Left hindlimb (tissue), 1 donor: Measurements from ENCODE around the gene NAPA.
"Not testable (repeated sequence)": the region's sequence is repeated elsewhere in the genome, so short reads cannot be mapped to it uniquely, and the experiment has no call there.

ENCODE experiments used
- DNase-seq: peaks from one replicate; pipeline ENCODE4 v3.0.0-alpha.2; 2018

Gene NAPA

GRCh38 chr19:47499863-47500830, 14.7 kb downstream of the NAPA start:
- DNase-seq = no peak

DNA sequence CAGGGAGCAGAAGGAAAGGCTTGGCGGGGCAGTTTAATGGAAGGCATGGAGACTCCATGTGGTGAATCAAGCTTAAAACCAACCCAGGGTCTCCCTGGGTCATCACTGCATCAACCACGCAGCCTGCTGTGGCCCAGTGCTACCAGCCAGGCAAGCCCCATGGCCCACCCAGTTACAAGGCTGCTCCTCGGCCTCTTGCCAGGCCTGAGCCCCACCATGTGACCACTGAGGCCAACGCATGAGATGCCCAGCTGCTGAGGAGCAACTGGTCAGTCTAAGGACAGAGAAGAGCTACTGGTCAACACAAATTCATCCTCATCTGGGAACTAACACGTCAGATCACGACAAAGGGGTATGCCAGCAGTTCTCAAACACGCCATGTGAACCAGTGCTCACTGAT, 15.5 kb downstream of the NAPA start:
- no peak for DNase-seq

DNA sequence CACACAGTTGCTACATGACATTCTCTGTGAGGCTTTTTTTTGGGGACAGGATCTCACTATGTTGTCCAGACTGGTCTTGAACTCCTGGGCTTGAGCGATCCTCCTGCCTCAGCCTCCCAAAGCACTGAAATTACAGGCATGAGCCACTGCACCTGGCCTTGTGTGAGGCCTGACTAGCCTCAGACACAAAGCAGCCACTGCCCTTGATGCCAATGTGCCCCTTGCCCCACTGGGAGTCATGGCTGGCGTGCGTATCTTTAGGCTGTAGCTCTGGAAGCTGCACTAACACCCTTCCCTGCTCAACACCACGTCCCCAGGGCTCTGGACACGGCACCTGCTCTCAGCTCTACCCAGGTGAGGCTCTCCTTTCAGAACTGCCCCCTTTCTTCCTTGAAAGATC, 16.3 kb downstream of the NAPA start:
- no peak for DNase-seq

DNA sequence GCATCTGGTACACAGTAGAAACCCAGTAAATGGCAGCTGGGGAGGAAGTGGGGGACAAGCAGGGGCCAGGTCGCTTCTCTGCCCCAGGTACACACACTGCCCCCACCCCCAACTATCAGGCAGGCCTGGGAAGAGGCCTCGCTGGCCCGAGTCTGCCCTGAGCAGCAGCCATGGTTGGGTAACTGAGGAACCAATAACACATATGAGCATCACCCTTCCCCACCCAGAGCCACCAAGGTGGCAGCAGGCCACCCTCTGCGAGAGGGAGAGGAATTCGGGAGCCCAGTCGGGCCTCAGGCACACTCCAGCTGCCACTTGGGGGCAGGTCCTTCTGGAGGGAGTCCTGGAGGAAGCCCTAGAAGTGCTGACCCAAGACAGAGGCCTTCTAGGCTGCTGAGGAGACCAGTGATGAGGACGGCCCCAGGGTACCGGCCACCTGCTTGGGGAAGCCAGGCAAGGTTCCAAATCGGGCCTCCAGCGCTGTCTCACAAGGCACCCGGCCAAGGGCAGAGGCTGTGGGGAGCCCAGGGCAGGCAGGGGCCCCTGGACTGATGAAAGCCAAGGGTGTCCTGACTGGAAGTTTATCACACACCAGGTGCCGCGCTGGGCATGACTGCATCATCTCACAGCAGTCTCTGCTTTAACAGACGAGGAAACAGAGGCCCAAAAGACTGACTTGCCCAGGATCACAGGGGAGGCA, 16.9 kb downstream of the NAPA start:
- no peak for DNase-seq

GRCh38 chr19:47497050-47497766, 17.7 kb downstream of the NAPA start:
- DNase-seq = no peak

DNA sequence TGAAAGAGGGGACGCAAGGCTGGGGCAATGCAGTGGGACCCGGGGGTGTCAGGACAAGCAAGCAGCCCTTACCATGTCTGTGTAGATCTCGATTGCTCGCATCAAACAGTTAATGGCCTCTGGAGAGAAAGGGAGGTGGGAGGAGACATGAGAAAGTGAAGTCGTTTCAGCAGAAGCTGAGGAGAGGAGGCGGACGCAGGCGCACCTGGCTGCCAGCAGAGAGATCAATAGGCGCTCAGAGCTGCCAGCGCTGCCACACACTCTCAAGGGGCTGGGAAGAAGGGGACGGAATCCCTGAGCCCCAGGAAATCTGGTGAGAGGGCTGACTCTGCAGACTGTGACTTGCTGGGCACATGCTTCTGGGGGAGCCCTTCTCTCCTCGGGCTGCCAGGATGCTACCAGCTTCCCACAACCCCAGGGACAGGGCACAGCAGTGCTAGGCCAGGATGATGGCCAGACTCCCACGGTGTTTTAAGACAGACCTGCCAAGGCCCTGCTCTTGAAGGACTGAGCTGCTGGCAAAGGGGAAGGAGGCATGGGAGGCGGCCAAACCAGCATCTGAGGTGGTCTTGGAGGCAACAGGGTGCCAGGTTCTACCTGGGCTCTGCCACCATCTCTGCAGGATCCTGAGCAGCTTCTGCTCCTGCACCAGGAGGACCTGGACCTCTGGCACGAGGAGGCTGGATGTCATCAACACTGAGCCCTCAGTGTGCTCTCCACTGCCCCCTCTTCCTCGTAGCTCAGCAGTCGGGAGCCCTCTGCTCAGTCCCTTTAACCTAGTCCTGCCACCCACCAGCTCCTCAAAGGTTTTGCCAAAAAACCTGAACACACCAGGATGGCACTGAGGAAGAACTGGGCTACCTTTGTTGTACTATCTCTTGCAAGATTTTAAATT, 19.1 kb downstream of the NAPA start:
- DNase-seq = no peak

GRCh38 chr19:47494729-47495128, 20.1 kb downstream of the NAPA start:
- DNase-seq = peak; percentile 68

- DNase-seq = no peak
These were observed 20.7 kb downstream of the NAPA start for GRCh38 chr19:47494211-47494547.

DNA sequence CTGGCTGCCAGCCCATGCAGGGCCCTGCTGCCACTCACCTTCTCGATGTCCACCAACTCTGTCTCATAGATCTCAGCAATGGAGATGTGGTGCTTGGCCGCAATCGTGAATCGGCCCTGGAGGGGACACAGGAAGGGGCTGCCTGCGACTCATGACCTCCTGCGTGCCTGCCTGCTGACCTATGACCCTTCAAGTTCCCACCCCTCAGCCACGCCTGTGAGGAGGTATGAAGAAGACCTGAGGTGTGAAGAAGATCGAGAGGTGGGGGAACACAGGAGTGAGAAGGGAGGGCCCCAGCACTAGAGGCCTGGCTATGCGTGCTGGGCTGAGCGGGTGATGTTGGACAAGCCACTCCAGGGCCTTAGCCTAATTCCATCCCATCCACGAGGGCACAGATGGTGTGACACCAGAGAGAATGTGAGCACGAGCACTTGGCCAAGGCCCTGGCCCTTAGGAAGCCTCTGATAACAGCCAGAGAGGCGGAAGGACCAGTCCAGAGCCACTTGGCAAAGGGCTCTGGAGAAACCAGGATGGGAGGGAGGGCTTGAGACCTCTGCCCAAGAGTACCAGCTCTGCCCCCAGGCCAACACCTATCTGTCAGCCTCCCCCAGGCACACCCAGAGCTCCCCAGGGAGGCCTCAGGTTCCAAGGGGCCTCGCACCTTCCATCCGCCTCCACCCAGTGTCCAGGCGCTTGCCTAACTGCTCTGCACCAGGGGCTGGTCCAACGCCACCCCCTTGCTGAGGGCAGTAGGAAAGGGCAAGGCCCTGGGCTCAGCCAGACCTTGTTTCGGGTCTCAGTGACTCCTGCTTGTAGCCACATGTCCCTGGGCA, 21.3 kb downstream of the NAPA start:
- DNase-seq = no peak

DNA sequence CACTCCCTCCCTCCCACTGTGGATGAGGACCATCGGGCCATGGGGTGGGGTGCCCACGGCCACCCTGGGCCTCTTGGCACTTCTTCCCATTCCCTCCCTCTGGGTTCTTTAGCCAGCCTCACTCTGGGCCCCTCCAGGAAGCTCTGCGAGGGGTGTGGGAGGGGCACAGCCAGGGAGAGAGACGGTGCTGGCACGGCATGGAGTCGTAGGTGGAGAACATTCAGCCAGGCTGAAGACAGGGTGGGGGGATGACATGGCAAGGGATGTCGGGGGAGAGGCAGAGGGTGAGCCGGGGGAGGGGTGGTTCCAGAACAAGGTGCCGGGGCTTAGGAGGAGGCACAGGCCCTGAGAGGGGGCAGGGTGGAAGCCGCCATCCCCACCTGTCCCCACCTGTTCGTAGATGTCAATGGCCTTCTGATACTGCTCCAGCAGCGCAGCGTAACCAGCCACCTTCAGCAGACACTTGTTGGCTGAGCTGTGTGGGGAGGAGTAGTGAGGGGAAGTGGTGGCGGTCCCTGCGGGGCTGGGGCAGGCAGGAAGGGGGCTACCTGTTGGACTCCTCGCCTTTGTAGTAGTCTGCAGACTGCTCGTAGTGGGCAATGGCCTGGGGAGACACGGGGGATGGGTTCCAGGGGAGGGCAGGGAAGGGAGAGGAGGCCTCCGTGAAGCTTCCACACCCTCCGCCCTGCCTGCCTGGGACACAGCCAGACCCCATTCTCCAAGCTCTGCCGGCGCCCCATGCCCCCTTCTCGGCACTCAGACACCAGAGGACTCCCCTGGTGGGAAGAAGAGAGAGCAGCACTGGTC, 22.1 kb downstream of the NAPA start:
- no peak for DNase-seq

- DNase-seq = no peak
These were observed 22.7 kb downstream of the NAPA start for GRCh38 chr19:47492137-47492533.

DNA sequence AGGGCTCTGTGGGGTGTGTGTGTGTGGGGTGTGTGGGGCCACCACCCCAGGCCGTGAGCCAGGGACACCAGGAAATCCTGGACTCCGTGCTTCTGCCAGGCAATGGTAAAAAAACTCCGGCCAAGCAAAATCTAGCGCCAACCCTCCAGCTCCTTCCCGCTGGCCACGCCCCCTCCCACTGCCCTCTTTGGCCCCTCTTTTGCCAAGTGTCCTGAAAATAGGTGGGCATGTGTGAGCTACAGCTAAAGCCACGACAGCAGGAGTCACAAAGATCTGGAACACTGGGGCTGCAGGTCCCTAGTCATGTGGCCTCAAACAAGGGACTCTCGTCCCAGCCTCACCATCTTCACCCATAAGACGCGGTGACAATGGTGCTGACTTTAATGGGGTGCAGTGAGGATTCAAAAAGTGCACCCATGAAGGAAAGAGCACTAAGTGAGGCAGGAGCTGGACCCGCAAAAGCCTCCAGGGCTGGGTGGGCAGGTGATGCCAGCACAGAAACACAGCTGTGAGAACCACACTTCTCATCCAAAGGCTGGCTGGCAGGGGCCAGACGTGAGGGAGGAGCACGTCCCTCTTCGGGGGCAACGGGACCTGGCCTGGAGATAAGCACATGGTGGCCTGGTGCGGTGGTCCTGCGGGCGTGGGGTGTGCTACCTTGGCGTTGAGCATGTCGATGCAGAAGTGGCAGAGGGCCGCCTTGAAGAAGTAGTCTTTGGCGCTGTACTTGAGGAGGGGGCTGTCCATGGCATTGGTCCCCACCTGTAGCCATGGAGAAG, 23.3 kb downstream of the NAPA start:
- DNase-seq = no peak

DNA sequence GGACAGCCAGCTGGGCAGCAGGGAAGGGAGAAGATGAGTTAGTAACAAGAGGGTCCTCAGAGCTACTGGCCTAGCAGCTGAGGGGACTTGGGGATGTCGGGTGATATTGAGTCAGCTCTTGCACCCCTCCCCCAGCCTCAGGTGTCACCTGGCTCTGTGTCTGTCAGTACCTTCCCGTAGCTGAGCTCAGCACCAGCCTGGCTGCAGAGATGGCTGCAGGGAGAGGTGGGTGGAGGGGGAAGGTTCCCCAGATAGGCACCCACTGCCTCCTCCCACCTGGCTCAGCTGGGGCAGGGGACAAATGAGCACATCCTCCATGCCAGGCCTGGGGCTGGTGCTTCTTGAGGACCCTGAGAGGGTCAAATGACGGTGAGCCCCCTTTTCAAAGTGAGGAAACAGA, 24.0 kb downstream of the NAPA start:
- no peak for DNase-seq

DNA sequence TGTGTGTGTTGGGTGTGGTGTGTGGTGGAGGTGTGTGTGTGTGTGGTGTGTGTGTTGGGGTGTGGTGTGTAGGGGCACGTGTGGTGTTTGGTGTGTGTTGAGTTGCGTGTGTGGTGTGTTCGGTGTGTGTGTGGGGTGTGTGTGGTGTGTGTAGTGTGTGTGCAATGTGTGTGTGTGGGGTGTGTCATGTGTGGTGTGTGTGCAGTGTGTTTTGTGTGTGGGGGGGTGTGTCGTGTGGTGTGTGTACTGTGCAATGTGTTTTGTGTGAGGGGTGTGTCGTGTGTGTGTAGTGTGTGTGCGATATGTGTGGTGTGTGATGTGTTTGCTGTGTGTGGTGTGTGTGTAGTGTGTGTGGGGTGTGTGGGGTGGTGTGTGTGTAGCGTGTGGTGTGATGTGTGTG, 24.8 kb downstream of the NAPA start:
- no peak for DNase-seq

DNA sequence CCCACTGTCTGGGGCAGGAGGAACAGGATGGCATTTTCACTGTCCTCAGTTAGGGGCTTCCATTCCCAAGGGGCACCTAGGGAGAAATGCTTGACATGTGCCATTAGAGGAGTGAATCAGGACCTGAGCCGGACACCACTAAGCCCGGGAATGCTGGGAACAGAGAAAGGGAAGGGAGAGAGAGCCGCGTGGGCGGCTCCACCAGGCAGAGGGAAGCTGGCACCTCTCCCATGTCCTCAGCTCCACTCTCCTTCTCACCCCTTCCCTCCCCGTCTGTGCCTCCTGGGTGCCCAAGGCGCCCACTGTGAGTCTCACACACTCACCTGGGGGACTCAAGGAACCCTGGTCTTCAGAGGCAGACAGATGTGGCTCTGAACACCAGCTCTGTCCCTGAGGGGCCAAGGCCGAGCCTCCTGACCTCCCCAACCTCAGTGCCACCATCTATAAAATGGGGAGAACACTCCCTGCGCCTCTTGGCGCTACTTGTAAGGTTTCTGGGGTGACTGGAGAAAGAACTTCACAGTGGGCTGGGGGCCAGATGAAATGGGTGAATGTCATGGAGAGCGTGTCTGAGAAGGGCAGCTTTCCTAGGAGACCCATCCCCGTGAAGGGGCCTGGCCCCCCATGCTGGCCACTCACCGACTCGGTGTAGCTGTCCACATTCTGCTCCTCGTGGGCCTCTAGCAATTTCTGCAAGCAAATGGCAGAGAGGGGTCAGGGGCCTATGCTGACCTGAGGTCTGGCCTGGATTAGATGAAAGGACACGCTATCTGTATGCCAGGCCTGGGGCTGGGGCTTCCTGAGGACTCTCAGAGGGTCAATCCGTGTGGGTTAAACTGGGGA, 25.6 kb downstream of the NAPA start:
- DNase-seq = no peak

DNA sequence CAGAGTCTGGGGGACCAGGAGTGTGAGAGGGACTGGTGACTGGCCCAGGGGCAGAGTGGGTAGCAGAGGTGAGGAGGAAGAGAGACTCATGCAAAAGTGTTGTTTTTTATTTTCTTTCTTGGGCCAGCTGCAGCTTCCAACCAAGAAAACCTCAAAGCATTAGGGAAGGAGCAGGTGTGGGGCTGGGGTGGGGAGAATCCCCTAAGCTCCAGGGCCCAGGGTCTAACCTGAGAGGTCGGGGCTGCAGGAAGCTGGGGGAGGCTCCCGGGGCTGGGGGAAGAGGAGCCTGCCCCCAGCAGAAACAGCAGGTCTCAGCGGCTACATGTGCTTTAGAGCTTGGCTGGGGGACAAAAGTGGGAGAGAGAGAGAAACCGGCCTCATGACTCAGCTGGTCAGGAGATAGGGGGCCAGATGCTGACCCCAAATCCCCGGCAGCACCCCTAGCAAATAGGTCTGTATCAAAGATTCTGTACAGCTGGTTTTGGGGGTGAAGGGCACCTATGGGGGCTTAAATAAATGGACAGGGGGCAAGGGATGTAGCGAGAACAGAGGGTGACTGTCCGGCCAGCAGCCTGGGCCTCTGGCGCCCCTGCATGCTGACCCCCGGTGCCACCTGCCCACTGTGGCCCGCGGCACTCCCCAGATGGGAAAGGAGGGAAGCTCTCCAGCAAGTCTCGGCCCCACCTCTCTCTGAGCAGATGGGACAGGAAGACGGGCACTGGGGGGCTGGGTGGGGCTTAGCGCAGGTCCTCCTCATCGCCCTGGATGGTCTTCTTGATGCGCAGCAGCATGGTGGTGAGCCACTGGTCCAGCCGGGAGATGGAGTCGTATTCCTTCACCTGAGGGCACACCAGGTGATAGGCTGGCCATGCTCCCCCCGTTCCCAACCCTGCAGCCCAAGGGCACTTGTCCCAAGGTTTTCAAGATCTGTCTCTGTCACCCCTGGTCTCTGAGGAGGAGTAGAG, 27.0 kb downstream of the NAPA start:
- no peak for DNase-seq

DNA sequence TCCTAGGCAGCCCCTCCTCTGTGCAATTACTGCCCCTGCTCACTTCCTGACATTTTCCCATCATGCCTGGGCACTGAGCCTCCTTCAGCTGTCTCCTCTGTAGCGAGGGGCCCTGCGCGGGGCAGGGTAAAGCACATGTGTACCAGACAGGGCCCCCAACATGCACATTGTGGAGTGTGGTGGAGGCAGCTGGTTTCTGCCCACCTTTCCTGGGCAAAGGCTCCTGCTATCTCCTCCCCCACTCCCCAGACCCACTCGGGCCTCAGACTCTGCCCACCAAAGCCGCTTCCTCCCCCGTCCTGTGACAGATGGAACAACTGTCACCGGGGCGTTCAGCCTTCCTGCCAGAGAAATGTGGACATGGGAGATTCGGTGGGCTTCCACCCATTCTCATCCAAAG, 28.0 kb downstream of the NAPA start:
- DNase-seq = no peak

DNA sequence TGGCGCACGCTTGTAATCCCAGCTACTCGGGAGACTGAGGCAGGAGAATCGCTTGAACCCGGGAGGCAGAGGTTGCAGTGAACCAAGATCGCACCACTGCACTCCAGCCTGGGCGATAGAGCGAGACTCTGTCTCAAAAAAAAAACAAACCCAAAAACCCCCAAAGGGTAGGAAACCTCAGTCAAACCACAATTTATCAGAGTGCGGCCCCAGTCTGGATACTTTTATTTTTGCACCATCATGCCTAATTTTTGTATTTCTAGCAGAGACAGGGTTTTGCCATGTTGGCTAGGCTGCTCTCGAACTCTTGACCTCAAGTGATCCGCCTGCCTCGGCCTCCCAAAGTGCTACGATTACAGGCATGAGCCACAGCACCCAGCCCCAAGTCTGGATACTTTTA, 28.6 kb downstream of the NAPA start:
- DNase-seq = not testable (repeated sequence)
